Hepatocyte (in vitro differentiated cells): Measurements from ENCODE around the gene ZNHIT1. TPM values are rescaled to one million over a fixed set of nuclear protein-coding genes. Genes with fewer than 3 reads are reported as not detected.
"Not testable (repeated sequence)": the region's sequence is repeated elsewhere in the genome, so short reads cannot be mapped to it uniquely, and the experiment has no call there.

Experiments used
- DNase-seq: peaks from one replicate; pipeline ENCODE4 v3.0.0-alpha.2; 2016; ENCODE audit warnings: low spot score
- H2AFZ ChIP-seq: fragments of 200-600 bp; sonication (generic); 2 replicates; pipeline ENCODE4 v1.6.0; 2016; ENCODE audit warnings: antibody characterized with exemption, mild to moderate bottlenecking
- H3K27ac ChIP-seq: fragments of 200-600 bp; sonication (generic); 2 replicates; pipeline ENCODE4 v1.5.1; 2016; ENCODE audit warnings: mild to moderate bottlenecking
- H3K27me3 ChIP-seq: fragments of 200-600 bp; sonication (generic); 2 replicates; pipeline ENCODE4 v1.6.1; 2016
- H3K36me3 ChIP-seq: fragments of 200-600 bp; sonication (generic); replicated peaks from 2 replicates; pipeline ENCODE4 v1.5.1; 2016; ENCODE audit warnings: low read depth; ENCODE audit not compliant: insufficient read depth
- H3K4me1 ChIP-seq: fragments of 200-600 bp; sonication (generic); 2 replicates; pipeline ENCODE4 v1.5.1; 2016; ENCODE audit warnings: mild to moderate bottlenecking, moderate library complexity; ENCODE audit not compliant: insufficient read depth
- H3K4me2 ChIP-seq: fragments of 200-600 bp; sonication (generic); 2 replicates; pipeline ENCODE4 v1.6.0; 2016
- H3K4me3 ChIP-seq: fragments of 200-600 bp; sonication (generic); 2 replicates; pipeline ENCODE4 v1.5.1; 2016; ENCODE audit warnings: mild to moderate bottlenecking
- H3K79me2 ChIP-seq: fragments of 200-600 bp; sonication (generic); 2 replicates; pipeline ENCODE4 v1.6.0; 2017; ENCODE audit warnings: mild to moderate bottlenecking
- H3K9me2 ChIP-seq: fragments of 200-600 bp; sonication (generic); replicated peaks from 2 replicates; pipeline ENCODE4 v1.6.0; 2017; ENCODE audit warnings: mild to moderate bottlenecking; ENCODE audit not compliant: insufficient read depth
- H3K9me3 ChIP-seq: fragments of 200-600 bp; sonication (generic); 2 replicates; pipeline ENCODE4 v1.5.1; 2016; ENCODE audit warnings: low read depth, mild to moderate bottlenecking
- H4K20me1 ChIP-seq: fragments of 200-600 bp; sonication (generic); 2 replicates; pipeline ENCODE4 v1.6.0; 2016; ENCODE audit warnings: mild to moderate bottlenecking; ENCODE audit not compliant: insufficient read depth, poor library complexity, severe bottlenecking
- CTCF ChIP-seq: fragments of 200-600 bp; sonication (generic); IDR thresholded peaks from 2 replicates; pipeline ENCODE4 v1.5.1; 2016; ENCODE audit warnings: antibody characterized with exemption, mild to moderate bottlenecking; ENCODE audit not compliant: poor library complexity
- EZH2 ChIP-seq: fragments of 200-600 bp; sonication (generic); IDR thresholded peaks from 2 replicates; pipeline ENCODE4 v1.6.1; 2016; ENCODE audit warnings: antibody characterized with exemption, mild to moderate bottlenecking, borderline replicate concordance
- EZH2phosphoT487 ChIP-seq: fragments of 200-600 bp; sonication (generic); IDR thresholded peaks from one replicate; pipeline ENCODE4 v1.6.1; 2018; ENCODE audit warnings: antibody characterized with exemption, mild to moderate bottlenecking, low read depth, moderate library complexity; ENCODE audit not compliant: unreplicated experiment, severe bottlenecking
- WGBS: methylation state at CpG from one replicate; pipeline ENCODE4 v1.1.6; 2016; ENCODE audit warnings: low lambda C conversion rate; ENCODE audit errors: missing lambda C conversion rate; 5-methylcytosine and 5-hydroxymethylcytosine counted together
- polyA plus RNA-seq: library from polyadenylated mRNA; unstranded; fragments of >200 nt; fragmentation: Nextera tagmentation; extraction: Ambion mirVana; gene quantifications from 2 replicates; pipeline ENCODE4 v1.2.1, GENCODE V29; 2016
- total RNA-seq: library from RNA; depleted of rRNA; stranded (reverse); fragments of >200 nt; gene quantifications from 2 replicates; pipeline ENCODE4 v1.2.3, GENCODE V29; 2014

Gene ZNHIT1
- total and polyA plus RNA-seq, 2 experiments from 2014 or later = 110 to 117 TPM

GRCh38 chr7:101258243-101258731, 40.3 kb downstream of the ZNHIT1 start:
- 61% methylated on average over 7 of the region's 7 CpGs for WGBS
- Histone ChIP-seq H2AFZ (no peak overlapping the region), H3K4me3 (no peak overlapping the region), H3K79me2 (no peaks in the 10 kb centered on the region), H3K4me2 (no peak overlapping the region), H3K4me1 (no peaks in the 10 kb centered on the region), H4K20me1 (no peaks in the 10 kb centered on the region), H3K27me3 (no peaks in the 10 kb centered on the region), H3K27ac (no peak overlapping the region), H3K9me2 (no peaks in the 10 kb centered on the region), H3K9me3 (no peaks in the 10 kb centered on the region), H3K36me3 (no peaks in the 10 kb centered on the region)
- TF ChIP-seq CTCF (no peak), EZH2 (no peak), EZH2phosphoT487 (no peak)
- no peak for DNase-seq

DNA sequence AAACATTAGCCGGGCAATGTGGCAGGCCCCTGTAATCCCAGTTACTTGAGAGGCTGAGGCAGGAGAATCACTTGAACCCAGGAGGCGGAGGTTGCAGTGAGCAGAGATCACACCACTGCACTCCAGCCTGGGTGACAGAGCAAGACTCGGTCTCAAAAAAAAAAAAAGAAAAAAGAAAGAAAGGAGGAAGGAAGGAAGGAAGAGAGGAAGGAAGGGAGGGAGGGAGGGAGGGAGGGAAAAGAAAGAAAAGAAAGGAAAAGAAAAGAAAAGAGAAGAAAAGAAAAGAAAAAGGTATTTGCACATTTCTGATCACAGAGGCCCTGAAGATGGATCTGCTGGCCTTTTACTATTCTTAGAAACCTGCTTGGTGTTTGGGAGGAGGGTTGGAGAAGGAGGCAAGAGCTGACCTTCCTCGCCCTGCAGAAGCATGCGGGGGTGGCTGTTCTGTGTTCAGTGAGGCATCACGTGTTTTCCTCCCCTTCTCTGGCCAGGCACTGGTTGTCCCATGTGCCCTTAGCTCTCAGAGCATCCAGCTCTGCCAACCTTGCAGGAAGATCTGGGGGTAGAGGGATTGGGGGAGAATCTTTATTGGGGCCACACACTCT, 46.2 kb downstream of the ZNHIT1 start:
- not testable (repeated sequence) for H4K20me1 ChIP-seq, H3K4me2 ChIP-seq, H3K36me3 ChIP-seq, H3K9me2 ChIP-seq, H3K79me2 ChIP-seq, DNase-seq, H3K9me3 ChIP-seq, H3K4me1 ChIP-seq, H3K27me3 ChIP-seq, H3K27ac ChIP-seq, H2AFZ ChIP-seq, H3K4me3 ChIP-seq
- WGBS = 64% methylated on average over 6 of the region's 6 CpGs

- 83% methylated on average over 17 of the region's 17 CpGs for WGBS
- Histone ChIP-seq H3K79me2 (no peaks in the 10 kb centered on the region), H3K36me3 (no peaks in the 10 kb centered on the region), H4K20me1 (no peaks in the 10 kb centered on the region), H3K9me2 (no peaks in the 10 kb centered on the region), H3K4me3 (no peak overlapping the region), H3K4me1 (no peaks in the 10 kb centered on the region), H3K27me3 (no peaks in the 10 kb centered on the region), H3K9me3 (no peaks in the 10 kb centered on the region), H3K4me2 (no peak overlapping the region), H2AFZ (no peak overlapping the region), H3K27ac (no peak overlapping the region)
- DNase-seq = no peak
- TF ChIP-seq CTCF (no peak), EZH2phosphoT487 (no peak)
These were observed 47.9 kb downstream of the ZNHIT1 start for GRCh38 chr7:101265622-101266516.

DNA sequence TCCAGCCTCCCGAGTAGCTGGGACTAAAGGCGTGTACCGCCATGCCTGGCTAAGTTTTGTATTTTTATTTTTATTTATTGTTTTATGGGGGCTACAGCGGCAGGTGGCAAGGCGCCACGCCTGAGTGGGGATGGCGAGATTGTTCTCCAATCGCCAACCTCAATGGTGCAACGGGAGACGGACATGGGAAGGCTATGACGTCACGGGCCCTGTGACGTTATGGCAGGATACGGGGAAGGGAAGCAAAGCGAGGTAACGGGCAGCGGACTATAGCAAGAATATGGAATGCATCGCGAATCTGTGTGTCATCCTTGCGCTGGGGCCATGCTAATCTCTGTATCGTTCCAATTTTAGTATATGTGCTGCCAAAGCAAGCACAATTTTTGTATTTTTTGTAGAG, 51.7 kb downstream of the ZNHIT1 start:
- H3K9me3 ChIP-seq = no peaks in the 10 kb centered on the region
- WGBS = 88% methylated on average over 21 of the region's 21 CpGs
- H3K4me2 ChIP-seq = no peak overlapping the region
- no peaks in the 10 kb centered on the region for H4K20me1 ChIP-seq
- H3K79me2 ChIP-seq = no peaks in the 10 kb centered on the region
- no peaks in the 10 kb centered on the region for H3K4me1 ChIP-seq
- H3K27ac ChIP-seq = no peak overlapping the region
- H3K27me3 ChIP-seq = no peaks in the 10 kb centered on the region
- H2AFZ ChIP-seq = no peak overlapping the region
- DNase-seq = no peak
- no peaks in the 10 kb centered on the region for H3K36me3 ChIP-seq
- no peak overlapping the region for H3K4me3 ChIP-seq
- no peak for TF ChIP-seq CTCF
- no peaks in the 10 kb centered on the region for H3K9me2 ChIP-seq
